ENCODE data around the gene LOXHD1.

The LOXHD1 gene

DNA sequence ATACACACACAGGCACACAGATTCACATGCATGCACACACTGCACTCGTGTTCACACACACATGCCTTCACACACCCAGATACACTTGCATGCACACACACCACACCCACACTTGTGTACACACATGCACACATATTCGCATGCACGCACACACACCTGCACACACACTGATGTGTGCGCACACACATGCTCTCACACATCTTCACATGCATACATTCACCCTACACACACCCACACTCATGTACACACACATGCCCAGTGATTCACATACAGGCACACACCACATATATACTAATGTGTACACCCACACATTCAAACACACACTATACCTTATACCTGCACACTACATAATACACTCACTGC lies 181.6 kb downstream of the LOXHD1 start:
- TF ChIP-seq, protein P1, sequence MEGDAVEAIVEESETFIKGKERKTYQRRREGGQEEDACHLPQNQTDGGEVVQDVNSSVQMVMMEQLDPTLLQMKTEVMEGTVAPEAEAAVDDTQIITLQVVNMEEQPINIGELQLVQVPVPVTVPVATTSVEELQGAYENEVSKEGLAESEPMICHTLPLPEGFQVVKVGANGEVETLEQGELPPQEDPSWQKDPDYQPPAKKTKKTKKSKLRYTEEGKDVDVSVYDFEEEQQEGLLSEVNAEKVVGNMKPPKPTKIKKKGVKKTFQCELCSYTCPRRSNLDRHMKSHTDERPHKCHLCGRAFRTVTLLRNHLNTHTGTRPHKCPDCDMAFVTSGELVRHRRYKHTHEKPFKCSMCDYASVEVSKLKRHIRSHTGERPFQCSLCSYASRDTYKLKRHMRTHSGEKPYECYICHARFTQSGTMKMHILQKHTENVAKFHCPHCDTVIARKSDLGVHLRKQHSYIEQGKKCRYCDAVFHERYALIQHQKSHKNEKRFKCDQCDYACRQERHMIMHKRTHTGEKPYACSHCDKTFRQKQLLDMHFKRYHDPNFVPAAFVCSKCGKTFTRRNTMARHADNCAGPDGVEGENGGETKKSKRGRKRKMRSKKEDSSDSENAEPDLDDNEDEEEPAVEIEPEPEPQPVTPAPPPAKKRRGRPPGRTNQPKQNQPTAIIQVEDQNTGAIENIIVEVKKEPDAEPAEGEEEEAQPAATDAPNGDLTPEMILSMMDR (IDR thresholded peaks at IDR 0.05; ENCODE audit: extremely low read depth, missing control alignments) = no peak
- DNase-seq (ENCODE audit: low spot score) = no peak

GRCh38 chr18:46474487-46475389 lies 182.3 kb downstream of the LOXHD1 start:
- DNase-seq (ENCODE audit: low spot score) = no peak
- TF ChIP-seq, protein P1 (IDR thresholded peaks at IDR 0.05; ENCODE audit: extremely low read depth, missing control alignments) = no peak

- DNase-seq (ENCODE audit: low spot score) = no peak
- TF ChIP-seq, protein P1 (IDR thresholded peaks at IDR 0.05; ENCODE audit: extremely low read depth, missing control alignments) = no peak
These were observed 185.1 kb downstream of the LOXHD1 start for GRCh38 chr18:46471809-46472498.

DNA sequence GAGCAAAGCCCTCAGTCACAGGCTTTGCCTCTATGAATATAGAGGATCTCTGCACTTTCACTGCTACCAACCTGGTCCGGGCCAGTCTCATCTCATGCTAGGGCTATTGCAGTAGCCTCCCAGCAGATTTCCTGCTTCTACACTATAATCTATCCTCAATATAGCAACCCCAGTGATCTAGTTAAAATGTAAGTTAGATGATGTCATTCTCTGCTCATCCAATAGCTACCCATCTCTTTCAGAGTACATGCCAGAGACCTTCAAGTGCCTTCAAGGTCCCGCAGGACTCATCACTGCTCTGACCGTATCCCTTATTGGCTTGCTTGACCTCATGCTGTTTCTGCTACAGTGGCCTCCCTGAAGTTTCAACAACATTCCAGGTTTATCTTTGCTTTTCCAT lies 186.3 kb downstream of the LOXHD1 start:
- no peak for DNase-seq (ENCODE audit: low spot score)
- TF ChIP-seq, protein P1 (IDR thresholded peaks at IDR 0.05; ENCODE audit: extremely low read depth, missing control alignments) = no peak

DNA sequence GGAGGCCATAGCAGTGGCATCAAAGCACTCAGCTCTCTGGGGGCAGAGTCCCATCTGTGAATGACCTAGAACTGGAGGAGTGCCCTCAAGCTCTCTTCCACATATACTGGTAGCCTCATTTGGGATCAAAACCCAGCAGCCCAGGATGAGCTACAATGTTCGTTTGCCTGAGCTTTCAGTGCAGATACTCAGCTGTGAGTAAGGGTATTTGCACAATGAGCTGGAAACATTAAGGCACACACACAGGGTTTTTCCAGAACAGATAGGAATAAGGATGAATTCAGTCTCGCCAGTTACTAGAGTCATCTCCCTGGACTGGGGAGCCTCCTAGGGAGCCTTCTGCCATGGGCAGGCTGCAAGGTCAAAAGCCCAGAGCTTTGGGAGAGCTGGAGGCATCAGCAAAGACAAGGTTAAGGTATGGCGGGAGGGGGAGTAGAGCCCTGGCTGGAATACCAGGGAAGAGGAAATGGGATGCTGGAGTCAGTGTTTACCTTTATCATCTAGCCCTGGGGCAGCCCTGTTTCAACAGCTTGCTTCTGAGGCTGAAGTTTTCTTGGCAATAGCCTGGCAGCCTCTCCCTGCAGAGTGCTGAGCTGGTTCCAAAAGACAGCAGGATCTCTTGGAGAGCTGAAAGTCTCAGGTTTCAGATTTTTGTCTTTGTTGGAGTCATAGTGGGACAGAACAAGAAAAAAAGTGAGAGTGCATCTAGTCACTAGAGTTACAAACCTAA lies 187.7 kb downstream of the LOXHD1 start:
- no peak for DNase-seq (ENCODE audit: low spot score)
- TF ChIP-seq, protein P1 (IDR thresholded peaks at IDR 0.05; ENCODE audit: extremely low read depth, missing control alignments) = no peak

GRCh38 chr18:46468426-46469180 lies 188.4 kb downstream of the LOXHD1 start:
- DNase-seq (ENCODE audit: low spot score) = no peak
- TF ChIP-seq, protein P1 (IDR thresholded peaks at IDR 0.05; ENCODE audit: extremely low read depth, missing control alignments) = no peak

Measured in GM20000 (cell line).